ENCODE results near the gene IDE.

DNA sequence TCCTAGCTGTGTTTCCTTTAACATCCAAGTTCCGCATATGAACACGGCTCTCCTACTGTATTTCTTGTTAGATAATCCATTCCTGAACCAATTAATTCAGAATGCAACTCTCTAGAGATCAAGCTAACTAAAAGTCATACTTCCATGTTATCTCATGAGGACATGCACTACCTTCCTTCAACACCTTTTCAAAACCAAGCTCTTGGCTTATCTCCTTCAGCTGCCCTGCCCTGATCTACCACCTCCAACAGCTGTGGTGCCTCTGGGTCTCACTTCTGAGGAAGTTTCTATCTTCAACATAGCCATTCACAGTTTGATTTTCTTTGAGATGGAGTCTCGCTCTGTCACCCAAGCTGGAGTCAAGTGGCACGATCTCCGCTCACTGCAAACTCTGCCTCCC, 109.5 kb downstream of the IDE start:
- TF ChIP-seq EP300 (IDR thresholded peaks at IDR 0.05) (no peak), POLR2AphosphoS5 (IDR thresholded peaks at IDR 0.05) (no peak), POLR2A (IDR thresholded peaks at IDR 0.05) (no peak)
- TF ChIP-seq, protein P1, sequence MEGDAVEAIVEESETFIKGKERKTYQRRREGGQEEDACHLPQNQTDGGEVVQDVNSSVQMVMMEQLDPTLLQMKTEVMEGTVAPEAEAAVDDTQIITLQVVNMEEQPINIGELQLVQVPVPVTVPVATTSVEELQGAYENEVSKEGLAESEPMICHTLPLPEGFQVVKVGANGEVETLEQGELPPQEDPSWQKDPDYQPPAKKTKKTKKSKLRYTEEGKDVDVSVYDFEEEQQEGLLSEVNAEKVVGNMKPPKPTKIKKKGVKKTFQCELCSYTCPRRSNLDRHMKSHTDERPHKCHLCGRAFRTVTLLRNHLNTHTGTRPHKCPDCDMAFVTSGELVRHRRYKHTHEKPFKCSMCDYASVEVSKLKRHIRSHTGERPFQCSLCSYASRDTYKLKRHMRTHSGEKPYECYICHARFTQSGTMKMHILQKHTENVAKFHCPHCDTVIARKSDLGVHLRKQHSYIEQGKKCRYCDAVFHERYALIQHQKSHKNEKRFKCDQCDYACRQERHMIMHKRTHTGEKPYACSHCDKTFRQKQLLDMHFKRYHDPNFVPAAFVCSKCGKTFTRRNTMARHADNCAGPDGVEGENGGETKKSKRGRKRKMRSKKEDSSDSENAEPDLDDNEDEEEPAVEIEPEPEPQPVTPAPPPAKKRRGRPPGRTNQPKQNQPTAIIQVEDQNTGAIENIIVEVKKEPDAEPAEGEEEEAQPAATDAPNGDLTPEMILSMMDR (IDR thresholded peaks at IDR 0.05) = no peak

Data from suprapubic skin (tissue), 4 donors.